Measurements from ENCODE around the gene INTS2.
"Not testable (repeated sequence)": the region's sequence is repeated elsewhere in the genome, so short reads cannot be mapped to it uniquely, and the experiment has no call there.

INTS2 gene

DNA sequence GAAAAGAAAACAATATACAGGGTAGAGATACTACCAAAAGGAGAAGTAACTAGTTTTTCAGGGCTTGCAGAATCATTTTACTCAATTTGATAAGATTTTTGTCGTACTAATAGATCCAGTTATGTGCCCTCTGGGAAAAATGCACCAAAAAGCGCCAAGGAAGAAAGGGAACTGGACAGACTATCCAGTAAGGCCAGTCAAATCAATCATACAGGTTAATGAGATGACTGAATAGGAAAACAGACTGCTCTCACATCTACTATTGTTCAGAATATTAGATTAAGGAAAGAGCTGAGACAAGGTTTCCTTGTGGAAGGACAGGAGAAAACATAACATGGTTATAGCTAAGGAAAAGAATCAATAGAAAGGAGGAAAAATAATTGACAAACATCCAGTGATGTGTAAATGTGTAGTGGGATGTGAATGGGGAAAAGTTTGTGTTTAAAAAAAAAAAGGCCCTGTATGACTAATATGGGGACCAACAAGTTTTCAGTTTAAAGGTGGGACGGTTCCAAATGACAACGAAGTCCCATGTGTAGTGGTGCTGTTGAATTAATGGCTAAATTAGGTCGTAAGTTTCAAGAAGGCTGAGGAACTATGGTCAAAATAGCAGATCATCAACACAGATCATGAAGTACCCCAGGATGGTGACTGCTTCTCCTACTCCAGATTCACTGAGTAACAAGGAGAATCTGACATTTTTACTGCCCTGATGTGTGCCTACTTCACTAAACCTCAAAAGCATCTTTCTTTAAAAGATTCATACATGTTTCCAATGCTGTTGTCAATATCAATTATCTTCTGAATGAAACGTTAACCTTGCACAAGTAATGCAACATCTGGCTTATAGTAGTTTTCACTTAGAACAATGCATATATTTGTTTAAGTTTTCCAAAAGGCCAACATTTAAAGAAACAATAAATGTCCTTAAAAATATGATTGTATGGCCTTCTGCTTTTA, 105.2 kb downstream of the INTS2 start:
- DNase-seq (ENCODE audit: low read depth in 3 of 3, low spot score in 1 of 3), result no peak

DNA sequence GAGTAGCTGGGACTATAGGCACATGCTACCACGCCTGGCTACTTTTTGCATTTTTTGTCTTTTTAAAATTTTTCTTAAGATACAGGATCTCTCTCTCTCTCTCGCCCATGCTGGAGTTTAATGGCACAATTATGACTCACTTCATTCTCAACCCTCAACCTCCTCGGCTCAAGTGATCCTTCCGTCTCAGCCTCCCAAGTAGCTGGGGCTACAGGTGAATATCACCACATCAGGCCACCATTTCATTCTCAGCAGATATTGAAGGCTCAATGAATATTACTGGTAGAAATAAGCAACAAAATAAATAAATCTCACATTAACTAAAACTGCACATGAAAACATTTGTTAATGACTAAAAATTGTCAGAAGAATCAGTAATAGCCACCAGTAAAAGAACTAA, 106.1 kb downstream of the INTS2 start:
- DNase-seq (ENCODE audit: low read depth in 3 of 3, low spot score in 1 of 3), result no peak

DNA sequence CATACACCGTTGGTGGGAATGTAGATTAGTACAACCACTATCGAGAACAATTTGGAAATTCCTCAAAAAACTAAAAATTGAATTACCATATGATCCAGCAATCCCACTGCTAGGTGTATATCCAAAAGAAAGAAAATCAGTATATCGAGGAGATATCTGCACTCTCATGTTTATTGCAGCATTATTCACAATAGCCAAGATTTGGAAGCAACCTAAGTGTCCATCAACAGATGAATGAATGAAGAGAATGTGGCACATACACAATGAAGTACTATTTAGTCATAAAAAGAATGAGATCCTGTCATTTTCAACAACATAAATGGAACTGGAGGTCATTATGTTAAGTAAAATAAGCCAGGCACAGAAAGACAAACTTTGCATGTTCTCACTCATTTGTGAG, 108.5 kb downstream of the INTS2 start:
- DNase-seq (ENCODE audit: low read depth in 3 of 3, low spot score in 1 of 3), result not testable (repeated sequence)

DNA sequence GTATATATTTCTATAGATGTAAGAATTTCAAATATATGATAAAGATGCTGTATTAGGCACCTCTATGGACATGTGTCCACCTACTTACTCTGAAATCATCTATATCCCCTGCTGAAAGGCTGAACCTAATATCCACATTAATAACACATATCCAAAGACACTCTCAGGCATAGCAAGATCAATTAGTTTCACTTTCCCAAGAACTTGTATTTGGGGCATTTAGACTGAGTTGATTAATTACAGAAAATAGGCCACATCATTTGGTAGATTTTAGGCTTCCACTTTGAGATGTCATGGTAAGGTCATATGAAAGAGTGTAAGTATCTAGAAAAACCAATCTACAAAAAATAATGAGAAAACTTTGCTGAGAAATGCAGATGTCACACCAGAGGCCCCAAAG, 109.6 kb downstream of the INTS2 start:
- DNase-seq (ENCODE audit: low read depth in 3 of 3, low spot score in 1 of 3), result no peak

DNA sequence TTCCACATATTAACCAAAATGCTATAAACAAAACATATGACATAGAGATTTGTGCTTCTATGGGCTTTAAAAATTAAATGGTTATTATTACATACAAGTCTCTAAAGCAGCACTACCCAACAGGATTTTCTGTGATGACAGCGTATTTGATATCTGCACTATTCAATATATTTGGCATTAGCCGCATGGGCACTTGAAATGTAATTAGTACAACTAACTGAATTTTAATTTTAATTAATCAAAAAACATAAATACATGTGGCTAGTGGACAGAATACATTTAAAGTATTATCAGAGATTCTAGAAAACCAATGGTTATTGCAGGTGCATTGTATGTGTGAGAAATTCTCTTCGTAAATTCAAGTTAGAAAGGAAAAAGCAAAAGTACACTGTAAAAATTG, 110.3 kb downstream of the INTS2 start:
- DNase-seq (ENCODE audit: low read depth in 3 of 3, low spot score in 1 of 3), result no peak

DNA sequence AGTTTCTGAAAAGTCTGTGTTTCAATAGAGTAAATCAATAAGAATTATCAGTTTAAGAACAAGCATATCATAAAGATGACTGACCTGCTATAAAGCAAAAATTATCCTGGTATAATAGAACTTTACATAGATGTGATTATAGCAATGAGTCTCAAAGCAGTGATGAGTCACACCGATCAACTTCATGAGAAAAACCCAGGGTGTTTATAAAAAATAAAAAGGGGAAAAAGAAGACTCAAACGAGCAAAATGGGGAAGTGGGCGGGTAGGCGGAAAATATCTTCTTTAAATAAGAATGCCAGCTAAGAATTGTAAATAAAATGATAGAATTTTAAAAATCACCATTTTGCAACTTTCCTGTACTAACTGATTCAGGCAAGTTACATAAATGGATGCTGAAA, 111.2 kb downstream of the INTS2 start:
- no peak for DNase-seq (ENCODE audit: low read depth in 3 of 3, low spot score in 1 of 3)

DNA sequence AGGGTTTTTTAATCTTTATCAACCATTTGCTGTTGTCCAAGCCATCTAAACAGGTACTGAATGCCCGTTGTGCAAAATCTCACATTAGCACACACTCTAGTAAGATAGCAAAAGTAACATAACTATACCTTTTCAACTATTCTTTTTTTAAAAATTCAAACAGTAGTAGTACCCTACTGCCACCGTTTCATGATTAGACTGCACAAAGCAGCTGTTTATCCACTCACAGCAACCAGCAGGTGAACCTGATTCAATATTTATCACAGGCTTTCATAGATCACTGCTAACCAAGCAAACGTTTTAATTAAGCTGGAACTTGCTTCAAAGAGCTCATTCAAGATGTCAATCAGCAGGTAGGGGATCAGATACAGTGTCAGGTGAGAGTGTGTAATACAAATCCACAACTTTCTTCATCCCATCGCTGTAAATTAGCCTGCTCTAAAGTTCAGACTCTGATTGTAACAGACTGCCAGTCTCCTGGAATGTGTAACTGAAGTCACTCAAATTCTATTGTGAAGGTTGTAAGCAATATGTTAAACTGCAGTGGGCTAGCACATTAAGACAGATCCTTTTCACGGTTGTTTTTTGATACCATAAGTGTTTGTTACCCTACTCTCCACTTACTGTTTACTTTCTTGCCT, 111.8 kb downstream of the INTS2 start:
- DNase-seq (ENCODE audit: low read depth in 3 of 3, low spot score in 1 of 3), result no peak
